ENCODE data around the gene STAB2.
"Not testable (repeated sequence)": the region's sequence is repeated elsewhere in the genome, so short reads cannot be mapped to it uniquely, and the experiment has no call there.

Gene STAB2

GRCh38 chr12:103785243-103786031 lies 198.4 kb downstream of the STAB2 start:
- no peak for DNase-seq

GRCh38 chr12:103786201-103786600 lies 199.1 kb downstream of the STAB2 start:
- DNase-seq = no peak

- no peak for DNase-seq
These were observed 204.4 kb downstream of the STAB2 start for GRCh38 chr12:103791350-103791920.

- DNase-seq = no peak
These were observed 206.0 kb downstream of the STAB2 start for GRCh38 chr12:103793046-103793445.

- DNase-seq = no peak
These were observed 206.5 kb downstream of the STAB2 start for GRCh38 chr12:103793512-103794045.

GRCh38 chr12:103794309-103795213 lies 207.5 kb downstream of the STAB2 start:
- DNase-seq = no peak

- DNase-seq = no peak
These were observed 211.5 kb downstream of the STAB2 start for GRCh38 chr12:103798586-103798985.

- no peak for DNase-seq
These were observed 212.4 kb downstream of the STAB2 start for GRCh38 chr12:103799504-103799856.

GRCh38 chr12:103799857-103800771 lies 213.0 kb downstream of the STAB2 start:
- no peak for DNase-seq

GRCh38 chr12:103801709-103802585 lies 214.9 kb downstream of the STAB2 start:
- DNase-seq = no peak

- no peak for DNase-seq
These were observed 215.5 kb downstream of the STAB2 start for GRCh38 chr12:103802586-103802886.

- DNase-seq = no peak
These were observed 216.8 kb downstream of the STAB2 start for GRCh38 chr12:103803847-103804246.

GRCh38 chr12:103805655-103806360 lies 218.7 kb downstream of the STAB2 start:
- no peak for DNase-seq

GRCh38 chr12:103806803-103807202 lies 219.7 kb downstream of the STAB2 start:
- no peak for DNase-seq

GRCh38 chr12:103807561-103808238 lies 220.6 kb downstream of the STAB2 start:
- DNase-seq = no peak

GRCh38 chr12:103808239-103808880 lies 221.3 kb downstream of the STAB2 start:
- DNase-seq = no peak

- DNase-seq = no peak
These were observed 222.1 kb downstream of the STAB2 start for GRCh38 chr12:103809154-103809553.

GRCh38 chr12:103809639-103810038 lies 222.6 kb downstream of the STAB2 start:
- DNase-seq = not testable (repeated sequence)

- no peak for DNase-seq
These were observed 223.0 kb downstream of the STAB2 start for GRCh38 chr12:103810111-103810510.

GRCh38 chr12:103811791-103812190 lies 224.7 kb downstream of the STAB2 start:
- no peak for DNase-seq
